Activated naive CD8-positive, alpha-beta T cell treated with anti-CD3 and anti-CD28 coated beads, Interleukin-2, amount 10 ng/mL, durations not matched to agents 7 days and 5 days (primary cell): ENCODE data around the gene GNA12. TPM values are rescaled to one million over a fixed set of nuclear protein-coding genes. Genes with fewer than 3 reads are reported as not detected.

ENCODE experiments used
- ATAC-seq: fragments of 150-1000 bp; cut with Tn5 transposase; one replicate; pipeline ENCODE4 v1.10.0; 2021; ENCODE audit warnings: low read depth, moderate library complexity
- POLR2A ChIA-PET: fragments of 350-600 bp; sonication (Branson Sonifier 250); formaldehyde crosslinking; loops from one replicate; lab custom pipeline; 2021; ENCODE audit warnings: antibody characterized with exemption; lab: Charles Lee
- DNase-seq: peaks from one replicate; pipeline ENCODE4 v3.0.0; 2021
- H3K27ac Mint-ChIP-seq: one replicate; pipeline ENCODE4 v1.8.0; 2022; ENCODE audit warnings: mild to moderate bottlenecking, mixed read lengths
- H3K27me3 Mint-ChIP-seq: one replicate; pipeline ENCODE4 v1.8.0; 2022; ENCODE audit warnings: mild to moderate bottlenecking, moderate library complexity, mixed read lengths
- H3K36me3 Mint-ChIP-seq: one replicate; pipeline ENCODE4 v1.8.0; 2021; ENCODE audit warnings: mild to moderate bottlenecking, mixed read lengths
- H3K4me1 Mint-ChIP-seq: one replicate; pipeline ENCODE4 v1.8.0; 2021; ENCODE audit warnings: mixed read lengths
- H3K4me3 Mint-ChIP-seq: one replicate; pipeline ENCODE4 v1.8.0; 2022; ENCODE audit warnings: mild to moderate bottlenecking, moderate library complexity, mixed read lengths
- H3K9me3 Mint-ChIP-seq: one replicate; pipeline ENCODE4 v1.8.0; 2021; ENCODE audit warnings: mixed read lengths
- total RNA-seq, 2 experiments: library from RNA; stranded (reverse); gene quantifications; one replicate each; pipeline ENCODE4 v1.2.3, GENCODE V29; 2021

Gene GNA12
- total RNA-seq, 2 experiments from 2014 or later: 14.5 to 17.4 TPM

- DNase-seq (no peak), ATAC-seq (no peak)
- POLR2A ChIA-PET: no interaction called here
- no peaks in the 10 kb centered on the region for H3K9me3 Mint-ChIP-seq
- H3K27ac Mint-ChIP-seq: no peak overlapping the region
- peaks cover 10% of the 10 kb centered on the region for H3K4me1 Mint-ChIP-seq
- H3K4me3 Mint-ChIP-seq: no peak overlapping the region
- no peaks in the 10 kb centered on the region for H3K36me3 Mint-ChIP-seq
- H3K27me3 Mint-ChIP-seq: no peaks in the 10 kb centered on the region
Measured at GRCh38 chr7:2805213-2805944, 38.7 kb downstream of the GNA12 start.

- POLR2A ChIA-PET: no interaction called here
- H3K27ac Mint-ChIP-seq: no peak overlapping the region
- no peak overlapping the region for H3K4me3 Mint-ChIP-seq
- no peaks in the 10 kb centered on the region for H3K27me3 Mint-ChIP-seq
- peaks cover 14% of the 10 kb centered on the region for H3K4me1 Mint-ChIP-seq
- no peak for DNase-seq
- H3K36me3 Mint-ChIP-seq: no peaks in the 10 kb centered on the region
- H3K9me3 Mint-ChIP-seq: no peaks in the 10 kb centered on the region
- no peak for ATAC-seq
Measured at GRCh38 chr7:2804227-2804763, 39.8 kb downstream of the GNA12 start.

GRCh38 chr7:2803755-2804154 lies 40.4 kb downstream of the GNA12 start:
- no peak for ATAC-seq
- POLR2A ChIA-PET: no interaction called here
- DNase-seq: no peak
- Mint-ChIP-seq H3K4me1 (peaks cover 14% of the 10 kb centered on the region), H3K9me3 (no peaks in the 10 kb centered on the region), H3K27me3 (no peaks in the 10 kb centered on the region), H3K4me3 (no peak overlapping the region), H3K27ac (no peak overlapping the region), H3K36me3 (no peaks in the 10 kb centered on the region)

- H3K4me1 Mint-ChIP-seq: peaks cover 14% of the 10 kb centered on the region
- no peak overlapping the region for H3K27ac Mint-ChIP-seq
- H3K4me3 Mint-ChIP-seq: no peak overlapping the region
- DNase-seq: no peak
- no peaks in the 10 kb centered on the region for H3K9me3 Mint-ChIP-seq
- POLR2A ChIA-PET: no interaction called here
- H3K27me3 Mint-ChIP-seq: no peaks in the 10 kb centered on the region
- ATAC-seq: no peak
- no peaks in the 10 kb centered on the region for H3K36me3 Mint-ChIP-seq
Measured at GRCh38 chr7:2803342-2803692, 40.8 kb downstream of the GNA12 start.

- no peak for ATAC-seq
- POLR2A ChIA-PET: no interaction called here
- H3K27ac Mint-ChIP-seq: no peak overlapping the region
- peaks cover 14% of the 10 kb centered on the region for H3K4me1 Mint-ChIP-seq
- no peaks in the 10 kb centered on the region for H3K9me3 Mint-ChIP-seq
- DNase-seq: no peak
- no peaks in the 10 kb centered on the region for H3K36me3 Mint-ChIP-seq
- H3K4me3 Mint-ChIP-seq: no peak overlapping the region
- H3K27me3 Mint-ChIP-seq: no peaks in the 10 kb centered on the region
Measured at GRCh38 chr7:2802504-2803341, 41.4 kb downstream of the GNA12 start.

- peaks cover 14% of the 10 kb centered on the region for H3K4me1 Mint-ChIP-seq
- no peaks in the 10 kb centered on the region for H3K9me3 Mint-ChIP-seq
Measured at GRCh38 chr7:2802101-2802500, 42.0 kb downstream of the GNA12 start.

DNA sequence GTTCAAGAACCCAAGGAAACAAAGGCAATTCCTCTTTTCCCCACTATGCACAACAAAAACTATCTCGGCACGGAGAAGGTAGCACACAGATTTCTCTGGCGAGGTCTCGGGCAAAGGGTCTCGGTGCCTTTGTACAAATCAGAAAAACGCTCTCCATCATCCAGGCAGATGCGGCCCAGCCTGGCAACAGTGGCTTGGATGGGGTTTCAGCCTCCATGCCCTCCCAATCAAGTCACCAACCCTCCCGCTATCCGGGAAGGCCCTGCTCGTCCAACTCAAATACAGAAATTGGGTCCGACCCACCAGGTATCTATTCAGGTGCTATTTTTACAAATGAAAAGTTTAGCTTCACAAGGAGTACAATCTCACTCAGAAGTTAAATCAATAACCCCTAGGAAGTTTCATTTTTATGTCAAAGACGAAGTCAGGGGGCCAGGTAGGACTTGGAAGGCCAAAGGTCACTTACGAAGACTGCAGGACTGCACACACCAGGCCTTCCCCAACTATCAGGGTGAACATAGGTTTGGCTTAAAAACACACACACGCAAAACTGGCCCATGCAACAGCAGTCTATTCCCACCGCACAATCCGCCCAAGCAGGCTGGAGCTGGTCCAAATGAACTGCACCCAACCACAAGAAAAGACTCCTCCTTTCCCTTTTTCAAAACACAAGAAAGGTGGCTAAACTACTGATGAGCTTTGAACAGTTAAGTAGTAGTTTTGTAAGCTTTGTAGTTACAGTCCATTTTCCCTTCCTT lies 43.0 kb downstream of the GNA12 start:
- H3K9me3 Mint-ChIP-seq: no peaks in the 10 kb centered on the region
- no peaks in the 10 kb centered on the region for H3K27me3 Mint-ChIP-seq
- POLR2A ChIA-PET: no interaction called here
- H3K4me1 Mint-ChIP-seq: peaks cover 14% of the 10 kb centered on the region
- H3K36me3 Mint-ChIP-seq: no peaks in the 10 kb centered on the region
- H3K27ac Mint-ChIP-seq: no peak overlapping the region
- no peak overlapping the region for H3K4me3 Mint-ChIP-seq
- DNase-seq (no peak), ATAC-seq (no peak)

More at GRCh38 chr7:2802101-2802500, 42.0 kb downstream of the GNA12 start:
- Mint-ChIP-seq H3K27me3 (no peaks in the 10 kb centered on the region), H3K27ac (no peak overlapping the region), H3K36me3 (no peaks in the 10 kb centered on the region), H3K4me3 (no peak overlapping the region)
- POLR2A ChIA-PET: no interaction called here
- no peak for ATAC-seq
- DNase-seq: no peak

DNA sequence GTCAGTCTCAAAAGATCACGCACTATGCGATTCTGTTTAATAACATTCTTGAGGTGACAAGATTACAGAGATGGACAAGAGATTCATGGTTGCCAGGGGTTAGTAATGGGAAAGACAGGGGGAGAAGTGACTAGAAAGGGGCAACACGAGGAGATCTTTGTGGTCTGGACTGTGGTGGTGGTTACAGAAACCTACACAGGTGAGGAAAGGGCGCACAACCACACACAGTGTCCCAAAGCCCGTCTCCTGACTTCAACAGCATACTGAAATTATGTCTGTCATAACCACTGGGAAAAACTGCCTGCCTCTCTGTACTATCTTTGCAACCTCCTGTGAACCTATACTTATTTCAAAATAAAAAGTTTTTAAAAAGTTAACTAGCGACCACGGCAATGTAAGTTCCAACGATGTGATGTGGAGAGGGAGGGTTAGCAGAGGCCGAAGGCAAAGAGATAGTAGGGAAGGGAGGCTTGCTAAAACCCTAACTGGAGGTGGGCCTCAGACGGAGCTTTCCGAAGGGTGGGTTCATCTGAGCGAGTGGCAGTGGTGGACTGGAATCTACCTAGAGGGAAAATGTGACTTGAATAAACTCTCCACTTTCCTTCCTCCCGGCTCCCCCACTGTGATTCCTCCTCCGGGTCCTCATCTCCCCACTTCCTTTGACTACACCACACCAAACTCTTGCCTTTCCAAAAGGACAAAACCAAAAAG lies 43.7 kb downstream of the GNA12 start:
- ATAC-seq: no peak
- no peaks in the 10 kb centered on the region for H3K27me3 Mint-ChIP-seq
- DNase-seq: no peak

GRCh38 chr7:2799253-2799652 lies 44.9 kb downstream of the GNA12 start:
- Mint-ChIP-seq H3K4me3 (no peak overlapping the region), H3K27me3 (no peaks in the 10 kb centered on the region), H3K9me3 (no peaks in the 10 kb centered on the region), H3K27ac (no peak overlapping the region), H3K36me3 (peaks cover 2% of the 10 kb centered on the region), H3K4me1 (peaks cover 14% of the 10 kb centered on the region)
- ATAC-seq (no peak), DNase-seq (no peak)
- POLR2A ChIA-PET: no interaction called here

More for the DNA sequence above, 43.7 kb downstream of the GNA12 start:
- Mint-ChIP-seq H3K9me3 (no peaks in the 10 kb centered on the region), H3K4me3 (no peak overlapping the region), H3K4me1 (peaks cover 14% of the 10 kb centered on the region), H3K36me3 (no peaks in the 10 kb centered on the region), H3K27ac (no peak overlapping the region)
- POLR2A ChIA-PET: interaction anchor here (0.9 kb wide), 1 partner anchor 20 kb away, joined by 4 read pairs; no protein-coding TSS in a partner anchor

DNA sequence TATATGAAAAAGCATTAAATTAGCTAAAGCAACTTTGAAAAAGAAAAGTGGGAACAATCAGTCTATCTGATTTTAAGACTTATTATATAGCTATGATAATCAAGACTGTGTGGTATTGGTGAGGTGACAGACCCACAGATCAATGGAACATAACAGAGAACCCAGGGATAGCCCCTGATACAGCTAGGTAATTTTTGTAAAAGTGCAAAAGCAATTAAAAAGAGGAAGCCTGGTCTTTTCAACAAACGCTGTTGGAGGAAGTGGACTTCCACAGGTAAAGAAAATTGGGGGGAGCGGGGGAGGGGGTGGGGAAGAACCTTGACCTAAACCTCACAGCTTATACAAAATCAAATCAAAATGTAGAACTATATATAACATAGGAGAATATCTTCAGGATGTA lies 45.4 kb downstream of the GNA12 start:
- H3K4me3 Mint-ChIP-seq: no peak overlapping the region
- H3K27ac Mint-ChIP-seq: no peak overlapping the region
- H3K4me1 Mint-ChIP-seq: peaks cover 14% of the 10 kb centered on the region
- peaks cover 7% of the 10 kb centered on the region for H3K36me3 Mint-ChIP-seq
- DNase-seq (no peak), ATAC-seq (no peak)
- no peaks in the 10 kb centered on the region for H3K27me3 Mint-ChIP-seq
- POLR2A ChIA-PET: no interaction called here
- no peaks in the 10 kb centered on the region for H3K9me3 Mint-ChIP-seq

- no peak for ATAC-seq
- no peak for DNase-seq
- no peaks in the 10 kb centered on the region for H3K27me3 Mint-ChIP-seq
- POLR2A ChIA-PET: no interaction called here
- H3K27ac Mint-ChIP-seq: no peak overlapping the region
- H3K4me1 Mint-ChIP-seq: peaks cover 13% of the 10 kb centered on the region
- no peak overlapping the region for H3K4me3 Mint-ChIP-seq
- H3K9me3 Mint-ChIP-seq: no peaks in the 10 kb centered on the region
- peaks cover 15% of the 10 kb centered on the region for H3K36me3 Mint-ChIP-seq
Measured at GRCh38 chr7:2796358-2797352, 47.5 kb downstream of the GNA12 start.

DNA sequence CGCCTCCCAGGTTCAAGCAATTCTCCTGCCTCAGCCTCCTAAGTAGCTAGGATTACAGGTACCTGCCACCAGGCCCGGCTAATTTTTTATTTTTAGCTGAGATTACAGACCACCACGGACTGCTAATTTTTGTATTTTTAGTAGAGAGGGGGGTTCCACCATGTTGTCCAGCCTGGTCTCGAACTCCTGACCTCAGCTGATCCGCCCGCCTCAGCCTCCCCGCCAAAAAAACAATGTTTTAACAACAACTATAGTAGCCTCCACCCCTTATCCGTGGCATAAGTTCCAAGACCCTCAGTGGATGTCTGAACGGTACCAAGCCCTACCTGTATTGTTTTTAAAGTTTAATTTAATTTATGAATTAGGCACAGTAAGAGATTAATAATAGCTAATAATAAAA lies 48.2 kb downstream of the GNA12 start:
- no peak for ATAC-seq

More for the DNA sequence above, 48.2 kb downstream of the GNA12 start:
- DNase-seq: no peak
- H3K4me1 Mint-ChIP-seq: peaks cover 6% of the 10 kb centered on the region
- H3K36me3 Mint-ChIP-seq: peaks cover 15% of the 10 kb centered on the region
- no peaks in the 10 kb centered on the region for H3K27me3 Mint-ChIP-seq
- no peak overlapping the region for H3K27ac Mint-ChIP-seq
- no peak overlapping the region for H3K4me3 Mint-ChIP-seq
- H3K9me3 Mint-ChIP-seq: no peaks in the 10 kb centered on the region
- POLR2A ChIA-PET: no interaction called here
